GM21447 (cell line): ENCODE data around the gene COPA.

ENCODE experiments used
- ATAC-seq: cut with Tn5 transposase; IDR thresholded peaks from one replicate; pipeline ENCODE4 v1.9.1; 2021; ENCODE audit not compliant: unreplicated experiment

The COPA gene

DNA sequence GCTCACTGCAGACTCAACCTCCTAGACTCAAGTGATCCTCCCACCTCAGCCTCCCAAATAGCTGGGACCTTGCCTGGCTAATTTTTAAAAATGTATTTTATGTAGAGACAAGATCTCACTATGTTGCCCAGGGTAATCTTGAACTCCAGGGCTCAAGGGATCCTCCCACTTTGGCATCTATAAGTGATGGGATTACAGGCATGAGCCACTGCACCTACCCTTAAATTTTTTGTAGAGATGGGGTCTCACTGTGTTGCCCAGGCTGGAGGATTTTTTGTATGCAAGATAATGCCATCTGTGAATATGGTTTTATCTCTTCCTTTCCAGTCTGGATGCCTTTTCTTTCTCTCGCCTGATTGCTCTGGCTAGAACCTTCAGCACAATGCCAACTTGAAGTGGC is 72.0 kb downstream of the COPA start:
- ATAC-seq: no peak

DNA sequence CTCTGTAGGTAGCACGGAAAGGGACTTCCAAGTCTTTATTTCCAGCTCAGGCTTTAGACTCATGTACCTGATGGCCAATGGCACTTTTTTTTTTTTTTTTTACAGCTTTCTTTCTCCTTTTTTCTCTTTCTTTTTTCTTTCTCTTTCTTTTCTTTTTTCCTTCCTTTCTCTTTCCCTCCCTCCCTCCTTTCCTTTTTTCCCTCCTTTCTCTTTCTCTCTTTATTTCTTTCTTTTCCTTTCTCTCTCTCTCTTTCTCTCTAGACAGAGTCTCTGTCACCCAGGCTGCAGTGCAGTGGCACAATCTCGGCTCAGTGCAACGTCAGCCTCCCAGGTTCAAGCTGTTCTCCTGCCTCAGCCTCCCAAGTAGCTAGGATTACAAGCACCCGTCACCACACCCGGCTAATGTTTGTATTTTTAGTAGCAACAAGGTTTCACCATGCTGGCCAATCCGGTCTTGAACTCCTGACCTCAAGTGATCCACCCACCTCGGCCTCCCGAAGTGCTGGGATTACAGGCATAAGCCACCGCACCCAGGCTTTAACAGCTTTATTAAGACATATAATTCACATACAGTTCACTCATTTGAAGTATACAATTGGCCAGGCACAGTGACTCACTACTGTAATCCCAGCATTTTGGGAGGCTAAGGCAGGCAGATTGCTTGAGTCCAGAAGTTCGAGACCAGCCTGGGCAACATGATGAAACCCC is 75.6 kb downstream of the COPA start:
- no peak for ATAC-seq

DNA sequence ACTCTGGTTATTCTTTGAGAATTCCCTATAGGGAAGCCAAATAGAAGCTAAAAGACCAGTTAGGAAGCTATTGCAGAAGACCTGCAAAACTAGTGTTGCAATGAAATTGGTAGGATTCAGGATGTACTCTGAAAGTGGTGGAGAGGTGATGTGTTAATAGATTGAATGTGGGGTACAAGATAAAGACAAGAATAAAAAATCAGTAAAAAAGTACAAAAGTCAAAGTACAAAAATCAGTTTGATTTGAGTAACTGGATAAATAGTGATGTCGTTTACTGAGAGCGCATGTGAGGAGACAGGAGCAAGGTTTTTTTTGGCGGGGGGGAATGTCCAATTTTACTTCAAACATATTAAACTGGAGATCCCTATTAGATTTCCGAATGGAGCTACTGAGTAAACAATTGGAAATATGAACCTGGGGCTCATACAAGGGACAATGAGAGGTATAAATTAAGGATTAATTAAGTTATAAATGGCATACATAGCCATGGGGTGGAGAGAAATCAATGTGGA is 78.2 kb downstream of the COPA start:
- no peak for ATAC-seq

DNA sequence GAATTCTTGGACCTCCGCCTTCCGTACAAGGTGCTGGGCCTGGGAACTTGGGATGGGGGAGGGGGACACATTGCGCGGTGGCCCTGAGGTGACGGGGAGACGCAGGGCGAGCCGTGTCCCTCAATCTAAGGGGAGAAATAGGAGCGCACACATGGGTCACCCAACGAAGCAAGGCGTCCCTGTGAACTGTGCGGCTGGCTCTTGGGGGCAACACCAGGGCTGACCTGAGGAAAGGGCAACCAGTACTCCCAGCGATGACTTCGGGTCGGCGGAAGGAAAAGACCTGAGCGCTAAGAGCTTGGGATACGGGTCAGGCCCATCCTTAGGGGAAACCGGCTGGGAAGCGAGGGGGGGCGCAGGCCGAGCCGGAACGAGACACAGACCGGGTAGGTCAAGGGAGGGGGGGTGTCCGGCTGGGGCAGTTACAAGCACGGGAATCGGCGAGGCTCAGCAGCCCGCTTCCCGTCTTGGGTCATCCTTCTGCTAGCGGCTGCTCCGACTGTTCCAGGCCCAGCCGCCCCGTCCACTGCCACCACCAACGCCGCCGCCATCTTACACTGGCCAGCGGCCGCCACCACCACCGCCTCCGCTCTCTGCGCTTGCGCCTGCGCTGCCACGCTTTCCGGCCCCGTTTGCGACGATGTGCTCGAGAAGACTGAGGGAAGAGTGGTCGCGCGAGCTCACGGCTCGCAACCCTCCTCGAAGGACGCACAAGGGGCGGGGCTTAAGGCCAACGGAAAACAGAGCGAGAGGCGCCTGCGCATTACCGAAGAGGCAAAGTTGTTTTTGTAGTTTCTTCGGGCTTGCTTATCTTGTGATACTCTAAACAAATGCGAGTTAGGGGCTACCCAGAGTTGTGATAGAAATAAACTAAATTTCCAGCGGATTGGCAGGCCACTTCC is 80.9 kb downstream of the COPA start, which contains the start of gene DCAF8:
DCAF8 (minus strand) TSS at position 657 of the 902 bp plus-strand sequence. CDS start 18,541 bp downstream, outside the sequence.
- peak; percentile 74 for ATAC-seq

DNA sequence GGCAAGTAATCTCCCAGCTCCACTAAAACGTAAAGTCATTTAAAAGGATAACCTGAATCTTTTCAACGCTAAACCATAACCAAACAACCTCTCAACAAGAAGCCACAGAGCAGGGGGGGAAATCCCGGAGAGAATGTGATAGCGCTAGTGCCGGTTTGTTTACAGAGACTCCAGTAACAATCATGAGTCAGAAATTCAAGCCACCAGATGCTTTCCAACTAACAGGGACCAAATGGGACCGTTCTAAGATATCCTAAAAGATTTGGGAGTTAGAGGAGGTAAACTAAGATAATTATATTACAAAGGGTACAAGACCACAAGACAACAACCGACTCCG is 81.5 kb downstream of the COPA start:
- peak; percentile 42 for ATAC-seq

DNA sequence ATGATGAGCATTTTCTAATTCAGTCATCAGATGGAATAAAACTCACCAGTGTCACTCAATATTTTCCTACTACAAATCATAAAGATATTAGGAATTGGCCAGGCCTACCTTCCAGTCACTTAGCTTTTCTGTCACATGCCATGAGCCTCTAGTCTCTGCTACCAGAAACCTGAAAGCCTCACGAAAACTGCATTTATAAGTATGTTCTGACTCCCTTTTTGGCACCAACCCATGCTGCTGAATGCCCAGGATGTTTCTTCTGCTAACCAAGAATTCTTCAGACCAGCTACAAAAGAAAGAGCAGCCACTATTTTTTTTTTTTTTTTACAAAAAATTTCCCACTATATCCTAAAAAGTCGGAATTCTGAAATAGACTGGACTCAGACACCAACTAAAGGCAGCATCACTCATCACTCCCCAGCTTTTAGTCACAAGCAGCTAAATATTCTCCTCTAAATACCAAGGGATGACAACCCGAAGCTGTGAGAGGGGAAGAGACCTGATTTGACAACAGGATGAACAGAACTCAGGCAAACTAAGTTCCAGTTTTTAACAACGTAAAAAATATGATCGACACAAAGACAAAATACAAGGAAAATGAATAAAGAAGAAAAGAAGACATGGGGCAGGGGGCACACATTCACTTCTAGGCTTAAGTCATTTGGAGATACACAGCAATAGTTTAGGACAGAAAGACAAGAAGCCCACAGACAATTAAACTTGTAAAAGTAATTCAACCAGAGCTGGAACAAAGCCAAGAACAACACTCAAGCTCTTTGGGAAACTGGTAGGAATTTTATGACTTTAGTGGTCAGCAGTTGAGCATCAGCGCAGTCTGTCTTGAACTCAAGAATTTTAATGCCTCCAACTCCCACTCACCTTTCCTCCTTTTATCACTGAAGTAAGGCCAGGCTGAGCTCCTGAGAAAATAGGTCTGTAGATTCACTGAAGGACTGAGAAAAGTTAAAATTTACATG is 82.4 kb downstream of the COPA start:
- no peak for ATAC-seq

DNA sequence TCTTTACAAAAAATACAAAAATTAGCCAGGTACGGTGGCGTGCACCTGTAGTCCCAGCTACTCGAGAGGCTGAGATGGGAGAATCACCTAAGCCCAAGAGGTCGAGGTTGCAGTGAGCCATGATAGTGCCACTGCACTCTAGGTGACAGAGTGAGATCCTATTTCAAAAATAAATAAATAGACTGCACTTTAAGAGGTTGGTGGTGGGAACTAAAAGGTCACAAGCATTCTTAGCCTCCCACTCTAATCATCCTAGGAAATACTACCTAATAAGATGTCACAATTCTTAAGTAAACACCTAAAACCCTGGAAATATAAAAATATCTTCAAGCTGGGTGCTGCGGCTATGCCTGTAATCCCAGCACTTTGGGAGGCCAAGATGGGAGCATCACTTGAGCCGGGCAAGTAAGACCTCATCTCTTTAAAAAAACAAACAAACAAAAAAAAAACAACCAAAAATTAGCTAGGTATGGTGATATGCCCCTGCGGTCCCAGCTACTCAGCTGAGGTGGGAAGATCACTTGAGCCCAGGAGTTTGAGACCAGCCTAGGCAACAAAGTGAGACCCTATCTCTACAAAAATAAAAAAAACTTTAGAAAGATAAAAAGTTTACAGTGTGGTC is 84.8 kb downstream of the COPA start:
- ATAC-seq: no peak

DNA sequence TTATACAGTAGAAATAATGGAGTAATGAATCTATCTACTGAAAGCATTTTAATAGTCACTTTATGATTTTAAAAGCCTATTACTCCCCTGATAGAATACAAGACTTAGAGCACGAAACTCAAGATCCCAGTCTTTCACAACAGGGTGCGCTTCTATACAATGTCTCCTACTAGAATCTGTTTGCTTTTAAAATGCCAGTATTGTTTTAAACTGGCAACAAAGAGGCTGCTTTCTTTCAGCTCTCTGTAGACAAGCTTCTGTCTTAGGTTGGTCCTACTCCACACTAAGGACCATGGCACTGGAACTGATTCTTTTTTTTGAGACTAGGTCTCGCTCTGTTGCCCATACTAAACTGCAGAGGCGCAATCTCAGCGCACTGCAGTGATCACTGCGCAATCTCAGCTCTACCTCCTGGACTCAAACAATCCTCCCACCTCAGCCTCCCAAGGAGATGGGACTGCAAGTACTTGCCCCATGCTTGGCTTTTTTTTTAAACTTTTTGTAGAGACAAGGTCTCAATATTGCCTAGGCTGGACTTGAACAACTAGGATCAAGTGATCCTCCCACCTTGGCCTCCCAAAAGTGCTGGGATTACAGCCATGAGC is 85.5 kb downstream of the COPA start:
- ATAC-seq: no peak

DNA sequence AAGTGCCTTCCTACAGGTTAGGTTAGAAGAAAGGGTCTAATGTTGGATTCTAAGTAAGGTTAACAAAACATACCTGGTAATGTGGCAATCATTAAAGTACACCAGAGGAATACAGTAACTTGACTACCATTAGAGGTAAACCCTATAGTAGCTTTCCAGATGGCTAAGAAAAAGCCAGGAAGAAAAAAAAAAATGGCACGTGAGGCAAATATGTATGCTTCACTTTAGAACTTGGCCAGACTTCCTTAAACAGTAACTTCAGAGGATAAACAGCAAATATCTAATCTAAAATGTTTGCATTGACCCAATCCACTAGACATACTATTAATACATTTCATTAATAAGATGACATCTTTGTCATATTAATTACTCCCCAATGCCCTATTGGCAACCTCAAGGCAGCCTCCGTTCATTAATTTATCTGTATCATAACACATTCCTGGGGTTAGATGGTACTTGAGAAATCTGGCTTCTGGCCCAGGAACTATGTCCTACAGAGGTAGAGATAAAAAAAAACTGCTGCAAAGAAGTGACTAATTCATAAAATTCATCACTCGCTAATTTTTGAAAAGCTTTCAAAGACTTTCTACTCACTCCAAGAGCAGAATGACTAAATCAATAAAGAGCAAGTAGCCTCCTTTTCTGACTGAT is 86.5 kb downstream of the COPA start:
- ATAC-seq: no peak

DNA sequence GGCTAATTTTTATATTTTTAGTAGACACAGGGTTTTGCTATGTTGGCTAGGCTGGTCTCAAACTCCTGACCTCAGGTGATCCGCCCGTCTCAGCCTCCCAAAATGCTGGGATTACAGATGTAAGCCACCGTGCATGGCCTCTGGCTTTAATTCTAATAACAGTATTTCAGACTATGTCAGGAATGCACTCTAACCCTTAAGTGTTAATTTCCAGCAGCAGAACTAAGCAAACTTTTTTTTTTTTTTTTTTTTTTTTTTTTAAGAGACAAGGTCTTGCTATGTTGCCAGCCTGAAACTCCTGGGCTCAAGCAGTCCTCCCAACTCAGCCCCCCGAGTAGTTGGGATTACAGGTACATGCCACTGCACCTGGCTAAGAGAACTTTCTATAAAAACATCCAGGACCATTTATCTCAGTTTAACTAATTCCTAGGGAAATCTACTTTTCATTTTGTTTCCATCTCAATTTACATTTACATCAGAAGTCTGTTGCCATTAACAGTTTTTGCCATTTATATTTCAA is 87.2 kb downstream of the COPA start:
- no peak for ATAC-seq

DNA sequence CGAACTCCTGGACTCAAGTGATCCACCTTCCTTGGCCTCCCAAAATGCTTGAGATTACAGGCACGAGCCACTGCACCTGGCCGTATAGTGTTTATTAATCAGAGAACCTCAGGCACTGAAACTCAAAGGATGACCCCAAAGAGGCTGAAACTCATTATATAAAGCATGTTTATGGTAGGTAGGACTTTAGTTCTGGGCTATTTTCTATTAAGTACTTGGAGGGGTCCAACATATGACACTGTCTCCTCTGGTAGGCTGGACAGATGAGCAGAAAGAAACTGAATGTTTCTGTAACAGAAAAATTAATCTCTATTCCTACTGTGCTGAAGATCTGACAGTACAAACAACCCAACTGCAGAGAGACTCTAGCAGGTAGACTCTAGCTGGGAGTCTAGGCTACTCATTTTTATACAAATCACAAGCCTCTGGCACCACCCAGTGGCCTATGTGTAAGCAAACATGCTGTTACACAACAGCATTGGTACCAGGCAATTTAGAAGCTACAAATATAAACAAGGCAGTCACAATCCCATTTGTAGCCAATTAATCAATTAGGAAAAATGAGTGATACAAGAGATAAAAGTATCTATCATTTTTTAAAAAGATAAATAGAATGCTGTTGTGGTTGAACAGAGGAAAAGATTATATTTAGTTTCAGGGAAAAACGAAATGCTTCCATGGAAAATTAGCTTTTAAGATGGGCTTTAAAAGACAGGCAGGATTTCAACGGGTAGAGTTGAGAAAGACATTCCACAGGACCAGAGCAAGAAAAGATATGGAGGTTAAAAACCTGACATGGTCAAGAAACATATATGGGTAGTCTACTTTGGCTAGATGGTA is 91.1 kb downstream of the COPA start:
- ATAC-seq: peak; percentile 73

DNA sequence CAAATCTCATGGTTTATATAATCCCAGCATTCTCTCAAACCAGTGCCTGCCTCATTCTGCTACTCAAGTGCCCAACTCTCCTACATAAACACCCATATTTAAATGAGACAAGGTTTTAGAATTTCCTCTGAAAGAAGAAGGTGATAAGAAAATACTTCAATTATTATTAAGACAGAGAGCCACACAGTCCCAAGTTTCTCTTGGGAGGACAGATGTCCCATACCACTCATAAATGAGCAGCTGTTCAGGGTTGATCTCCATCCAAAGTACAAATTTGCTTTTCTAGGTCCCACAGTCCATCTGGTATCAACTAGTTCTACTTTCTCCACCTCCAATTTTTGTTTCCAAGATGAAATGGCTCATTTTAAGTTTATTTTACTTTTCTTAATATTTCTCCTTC is 92.0 kb downstream of the COPA start:
- no peak for ATAC-seq

DNA sequence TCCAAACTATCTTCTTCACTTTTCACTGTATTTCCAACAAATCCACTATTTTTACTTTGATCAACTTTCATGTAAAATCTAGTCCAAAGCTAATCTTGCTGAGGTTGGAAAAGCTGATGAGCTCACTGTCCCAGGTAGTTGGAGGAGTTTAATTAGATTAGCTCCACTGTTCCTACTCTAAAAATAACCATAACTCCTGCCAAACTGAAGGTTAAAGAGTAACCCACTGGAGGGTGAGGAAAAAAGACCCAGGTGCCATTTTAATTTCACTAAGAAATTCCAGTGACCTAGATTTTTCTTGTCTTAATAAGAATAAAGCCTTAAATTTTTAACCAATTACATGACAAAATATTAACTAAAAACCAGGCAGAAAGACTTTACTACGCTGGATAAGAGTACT is 96.0 kb downstream of the COPA start:
- ATAC-seq: no peak

DNA sequence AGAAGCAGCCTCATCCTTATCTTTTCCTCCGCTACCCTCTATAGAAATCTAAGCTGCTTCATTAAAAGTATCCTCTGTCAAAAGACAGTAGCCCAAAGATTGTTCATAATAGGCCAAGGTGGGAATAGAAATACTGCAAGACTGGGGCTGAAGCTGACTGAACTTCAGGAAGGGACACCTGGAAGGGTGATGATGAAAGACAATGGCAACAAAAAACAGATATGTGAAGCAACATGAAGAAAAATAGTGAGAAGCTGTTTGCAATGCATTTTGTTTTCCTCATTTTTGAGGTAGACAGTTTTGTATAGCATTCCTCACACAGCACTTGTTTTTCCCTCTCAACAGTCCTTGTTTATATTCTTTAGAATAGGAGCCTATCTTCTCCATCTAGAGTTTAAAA is 97.6 kb downstream of the COPA start:
- ATAC-seq: no peak

DNA sequence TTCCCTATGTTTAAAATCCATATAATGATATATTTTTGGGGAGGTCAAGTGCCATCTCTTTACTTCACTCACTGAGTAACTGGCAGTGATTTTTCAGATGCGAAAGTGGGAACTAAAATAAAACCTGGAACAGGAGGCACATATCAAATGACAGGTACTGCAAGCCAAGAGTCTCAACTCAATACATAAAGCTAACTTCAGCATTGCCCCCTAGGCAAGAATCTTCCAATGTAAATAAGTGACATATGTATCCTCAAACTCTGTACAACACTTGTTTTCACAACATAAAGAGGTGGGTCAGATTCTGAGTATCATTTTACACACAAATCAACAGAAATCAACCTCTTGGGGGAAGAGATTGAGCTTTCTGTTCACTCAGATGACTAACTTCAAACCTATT is 98.8 kb downstream of the COPA start:
- ATAC-seq: no peak

DNA sequence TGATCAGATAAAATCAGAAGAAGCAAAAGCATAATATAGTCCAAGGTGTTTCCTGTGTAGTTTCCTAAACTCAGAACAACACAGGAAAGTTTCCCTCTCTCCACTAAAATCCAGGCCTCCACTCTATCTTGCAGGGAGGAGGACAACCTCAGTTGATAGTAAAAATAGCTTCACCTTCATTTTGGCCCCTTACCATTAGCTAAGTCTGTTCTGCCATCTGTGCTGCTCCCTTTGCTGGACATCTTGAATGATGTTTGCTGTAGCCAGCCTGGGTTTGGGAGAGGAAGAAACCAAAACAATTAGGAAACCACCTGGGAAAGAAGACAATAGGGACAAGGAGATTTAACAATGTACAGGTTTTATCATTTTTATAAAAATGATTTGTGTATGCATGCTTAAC is 99.3 kb downstream of the COPA start:
- no peak for ATAC-seq

DNA sequence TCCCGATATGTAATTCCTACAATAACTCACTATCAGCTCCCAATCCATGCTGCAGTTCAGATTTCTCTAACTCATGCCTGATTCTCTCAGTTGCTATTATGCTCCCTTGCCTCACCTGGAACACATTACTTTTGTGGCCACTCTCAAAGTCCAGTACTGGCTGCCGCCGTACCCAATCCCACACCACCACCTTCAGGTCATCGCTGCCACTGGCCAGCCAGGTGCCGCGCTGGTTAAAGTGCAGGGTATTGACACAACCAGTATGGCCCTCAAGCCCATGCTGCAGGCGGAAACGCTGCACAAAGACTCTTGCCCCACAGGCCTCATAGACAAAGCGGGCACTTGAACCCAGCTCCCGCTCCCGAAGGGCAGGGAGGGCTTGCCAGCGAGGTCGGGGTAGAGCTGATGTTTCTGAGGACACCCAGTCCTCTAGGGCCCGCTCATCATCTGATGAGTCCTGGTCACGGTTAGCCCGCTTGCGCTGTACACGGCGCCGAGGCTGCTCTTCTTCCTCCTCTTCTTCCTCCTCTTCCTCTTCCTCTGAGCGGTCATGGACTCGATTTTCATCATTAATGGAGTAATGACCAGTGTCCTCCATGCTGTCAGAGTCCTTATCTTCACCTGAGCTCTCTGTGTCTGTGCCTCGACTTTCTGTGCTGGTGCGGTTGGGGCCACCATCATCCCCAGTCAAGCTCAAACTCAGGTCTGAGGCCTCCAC is 103.3 kb downstream of the COPA start:
- no peak for ATAC-seq
